Astrocyte of the spinal cord (primary cell): ENCODE measurements around the gene ZCCHC7.
"Not testable (repeated sequence)": the region's sequence is repeated elsewhere in the genome, so short reads cannot be mapped to it uniquely, and the experiment has no call there.

Source experiments
- DNase-seq: peaks from one replicate; pipeline ENCODE4 v3.0.0; 2011; ENCODE audit warnings: low read depth, low spot score
- H3K4me3 ChIP-seq: 2 replicates; pipeline ENCODE4 v1.5.1; 2011; ENCODE audit warnings: low read depth, mild to moderate bottlenecking, low read length, moderate library complexity
- in situ Hi-C: cut with HindIII; loops from 2 replicates; pipeline ENCODE4 v1.10.0; 2017; ENCODE audit warnings: low sequenced_read_pairs
- TF ChIP-seq, protein P1 (sequence below): IDR thresholded peaks from 2 replicates; pipeline ENCODE4 v1.5.1; 2012; ENCODE audit warnings: low read depth, mild to moderate bottlenecking, low read length, inconsistent platforms

The ZCCHC7 gene

DNA sequence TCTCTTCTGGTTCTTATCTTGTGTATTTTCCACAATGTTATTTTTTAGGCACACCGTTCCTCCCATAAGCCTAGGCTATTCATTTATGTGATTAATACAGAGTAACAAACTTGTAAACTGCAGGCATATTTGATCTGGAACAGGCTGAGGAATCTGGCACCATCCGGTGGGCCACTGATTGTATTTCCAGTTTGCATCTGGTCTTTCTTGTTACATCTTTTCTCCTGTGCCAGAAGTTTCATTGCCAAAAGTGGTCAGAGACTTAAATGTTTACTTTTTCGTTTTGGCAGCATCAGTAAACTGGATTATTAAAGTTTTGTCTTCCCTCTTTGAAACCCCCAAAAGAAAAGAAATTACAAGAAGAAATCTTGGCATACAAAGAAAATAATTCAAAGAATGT lies 17.9 kb upstream of the ZCCHC7 start:
- TF ChIP-seq, protein P1, sequence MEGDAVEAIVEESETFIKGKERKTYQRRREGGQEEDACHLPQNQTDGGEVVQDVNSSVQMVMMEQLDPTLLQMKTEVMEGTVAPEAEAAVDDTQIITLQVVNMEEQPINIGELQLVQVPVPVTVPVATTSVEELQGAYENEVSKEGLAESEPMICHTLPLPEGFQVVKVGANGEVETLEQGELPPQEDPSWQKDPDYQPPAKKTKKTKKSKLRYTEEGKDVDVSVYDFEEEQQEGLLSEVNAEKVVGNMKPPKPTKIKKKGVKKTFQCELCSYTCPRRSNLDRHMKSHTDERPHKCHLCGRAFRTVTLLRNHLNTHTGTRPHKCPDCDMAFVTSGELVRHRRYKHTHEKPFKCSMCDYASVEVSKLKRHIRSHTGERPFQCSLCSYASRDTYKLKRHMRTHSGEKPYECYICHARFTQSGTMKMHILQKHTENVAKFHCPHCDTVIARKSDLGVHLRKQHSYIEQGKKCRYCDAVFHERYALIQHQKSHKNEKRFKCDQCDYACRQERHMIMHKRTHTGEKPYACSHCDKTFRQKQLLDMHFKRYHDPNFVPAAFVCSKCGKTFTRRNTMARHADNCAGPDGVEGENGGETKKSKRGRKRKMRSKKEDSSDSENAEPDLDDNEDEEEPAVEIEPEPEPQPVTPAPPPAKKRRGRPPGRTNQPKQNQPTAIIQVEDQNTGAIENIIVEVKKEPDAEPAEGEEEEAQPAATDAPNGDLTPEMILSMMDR = no peak
- in situ Hi-C loops = no loop called here
- no peak overlapping the region for H3K4me3 ChIP-seq
- no peak for DNase-seq

- TF ChIP-seq, protein P1 = no peak
- no peak overlapping the region for H3K4me3 ChIP-seq
- in situ Hi-C loops = no loop called here
- DNase-seq = peak; percentile 63
Measured at GRCh38 chr9:37104183-37104889, 16.0 kb upstream of the ZCCHC7 start.

DNA sequence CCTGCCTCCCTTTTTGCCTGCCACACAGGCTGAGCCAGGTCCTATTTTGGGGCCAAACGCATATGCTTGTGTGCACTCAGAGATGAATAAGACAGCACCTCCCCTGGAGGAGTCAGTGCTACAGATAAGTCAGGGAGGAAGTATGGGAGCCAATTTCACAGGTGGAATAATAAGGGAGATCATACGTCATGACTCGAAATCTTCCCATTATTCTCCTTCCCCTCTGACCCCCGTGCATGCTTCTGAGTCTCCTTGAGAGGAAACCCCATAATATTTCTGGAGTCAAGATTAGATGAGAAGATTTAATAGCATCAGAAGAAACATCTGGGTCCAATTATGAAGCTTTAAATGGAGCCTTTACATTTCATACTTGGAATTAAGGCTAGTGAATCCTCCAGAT lies 15.1 kb upstream of the ZCCHC7 start:
- DNase-seq = no peak
- H3K4me3 ChIP-seq = no peak overlapping the region
- TF ChIP-seq, protein P1 = no peak
- in situ Hi-C loops = no loop called here

GRCh38 chr9:37107701-37108100 lies 12.7 kb upstream of the ZCCHC7 start:
- TF ChIP-seq, protein P1 = no peak
- no peak overlapping the region for H3K4me3 ChIP-seq
- DNase-seq = no peak
- in situ Hi-C loops = no loop called here

DNA sequence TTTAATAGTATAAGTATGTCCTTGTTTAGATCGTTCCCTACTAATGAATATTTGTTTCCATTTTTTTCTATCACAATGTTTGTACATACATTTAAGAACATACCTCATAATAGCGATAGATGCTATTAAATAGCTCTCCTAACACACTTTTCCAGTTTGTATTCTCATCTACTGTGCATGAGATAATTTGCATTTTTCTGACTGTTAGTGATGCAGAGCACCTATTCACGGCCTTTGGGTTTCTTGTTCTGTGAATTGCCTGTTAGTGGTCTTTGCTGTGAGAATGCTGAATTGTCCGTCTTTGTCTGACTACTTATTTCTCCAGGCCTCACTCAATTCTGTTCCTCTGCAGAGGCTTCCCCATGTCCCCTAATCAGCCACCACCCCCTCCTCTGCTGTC lies 5.9 kb upstream of the ZCCHC7 start:
- in situ Hi-C loops, DNase-seq, H3K4me3 ChIP-seq: not testable (repeated sequence)

DNA sequence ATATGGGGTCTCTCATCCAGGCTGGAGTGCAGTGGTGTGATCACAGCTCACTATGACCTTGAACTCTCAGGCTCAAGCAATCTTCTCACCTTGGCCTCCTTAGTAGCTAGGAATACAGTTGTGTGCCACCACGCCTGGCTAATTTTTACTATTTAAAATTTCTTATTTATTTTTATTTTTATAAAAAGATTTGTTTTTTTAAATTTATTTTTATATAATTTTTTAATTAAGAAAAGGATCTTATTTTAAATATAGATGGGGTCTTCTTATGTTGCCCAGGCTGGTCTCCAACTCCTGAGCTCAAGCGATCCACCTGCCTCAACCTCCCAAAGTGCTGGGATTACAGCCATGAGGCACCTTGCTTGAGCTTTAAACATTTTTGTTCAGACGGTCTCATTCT lies 2.4 kb upstream of the ZCCHC7 start:
- DNase-seq = no peak
- TF ChIP-seq, protein P1 = no peak
- no peak overlapping the region for H3K4me3 ChIP-seq
- in situ Hi-C loops = no loop called here

DNA sequence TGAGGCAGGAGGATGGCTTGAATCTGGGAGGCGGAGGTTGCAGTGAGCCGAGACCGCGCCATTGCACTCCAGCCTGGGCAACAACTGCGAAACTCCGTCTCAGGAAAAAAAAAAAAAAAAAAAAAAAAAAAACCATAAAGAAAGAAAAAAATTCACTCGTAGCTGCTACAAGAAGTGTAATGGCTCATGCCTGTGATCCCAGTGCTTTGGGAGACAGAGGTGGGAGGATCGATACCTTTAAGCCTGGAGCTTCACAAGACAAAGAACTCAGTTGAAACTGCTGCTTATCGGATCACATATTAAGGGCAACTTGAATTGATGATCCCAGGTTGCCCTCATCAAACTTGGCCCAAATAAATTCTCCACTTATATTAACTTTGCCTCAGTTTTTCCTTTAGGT lies 1.0 kb upstream of the ZCCHC7 start:
- TF ChIP-seq, protein P1 = no peak
- H3K4me3 ChIP-seq = no peak overlapping the region
- in situ Hi-C loops = no loop called here
- no peak for DNase-seq

GRCh38 chr9:37120843-37121335 lies 515 bp downstream of the ZCCHC7 start:
- in situ Hi-C loops = not testable (repeated sequence)
- DNase-seq = peak; percentile 17
- H3K4me3 ChIP-seq = peak overlapping the region; percentile 76
